Measurements from ENCODE around the gene GLYAT.

The GLYAT gene

DNA sequence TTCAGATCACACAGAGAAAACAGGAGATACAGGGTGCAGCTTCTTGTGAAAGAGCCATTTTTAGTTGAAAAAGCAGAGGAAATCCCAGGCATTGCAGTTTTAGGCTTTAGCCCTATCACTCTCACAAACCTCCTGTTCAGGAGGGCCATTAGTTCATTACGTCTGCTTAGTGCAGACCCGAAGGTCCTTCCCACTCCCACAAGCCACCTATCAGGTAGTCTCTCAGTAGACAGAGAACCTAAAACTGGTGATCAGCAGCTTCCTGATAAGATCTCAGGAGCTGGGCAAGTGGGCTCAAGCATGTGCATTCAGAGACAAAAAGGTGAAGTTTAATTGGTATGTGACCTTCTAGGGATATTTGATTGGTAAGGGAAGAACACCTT lies 4.3 kb downstream of the GLYAT start:
- ATAC-seq (ENCODE audit: low read depth) (no peak), DNase-seq (ENCODE audit: low spot score) (no peak)
- peaks cover 3% of the 10 kb centered on the region for H3K27me3 ChIP-seq (ENCODE audit: insufficient read depth, poor library complexity, severe bottlenecking)
- H3K9me3 ChIP-seq (ENCODE audit: severe bottlenecking), result no peaks in the 10 kb centered on the region
- H3K36me3 ChIP-seq (ENCODE audit: low read depth), result no peaks in the 10 kb centered on the region
- no peak overlapping the region for H3K27ac ChIP-seq (ENCODE audit: poor library complexity, severe bottlenecking)
- TF ChIP-seq, protein P1, sequence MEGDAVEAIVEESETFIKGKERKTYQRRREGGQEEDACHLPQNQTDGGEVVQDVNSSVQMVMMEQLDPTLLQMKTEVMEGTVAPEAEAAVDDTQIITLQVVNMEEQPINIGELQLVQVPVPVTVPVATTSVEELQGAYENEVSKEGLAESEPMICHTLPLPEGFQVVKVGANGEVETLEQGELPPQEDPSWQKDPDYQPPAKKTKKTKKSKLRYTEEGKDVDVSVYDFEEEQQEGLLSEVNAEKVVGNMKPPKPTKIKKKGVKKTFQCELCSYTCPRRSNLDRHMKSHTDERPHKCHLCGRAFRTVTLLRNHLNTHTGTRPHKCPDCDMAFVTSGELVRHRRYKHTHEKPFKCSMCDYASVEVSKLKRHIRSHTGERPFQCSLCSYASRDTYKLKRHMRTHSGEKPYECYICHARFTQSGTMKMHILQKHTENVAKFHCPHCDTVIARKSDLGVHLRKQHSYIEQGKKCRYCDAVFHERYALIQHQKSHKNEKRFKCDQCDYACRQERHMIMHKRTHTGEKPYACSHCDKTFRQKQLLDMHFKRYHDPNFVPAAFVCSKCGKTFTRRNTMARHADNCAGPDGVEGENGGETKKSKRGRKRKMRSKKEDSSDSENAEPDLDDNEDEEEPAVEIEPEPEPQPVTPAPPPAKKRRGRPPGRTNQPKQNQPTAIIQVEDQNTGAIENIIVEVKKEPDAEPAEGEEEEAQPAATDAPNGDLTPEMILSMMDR (IDR thresholded peaks at IDR 0.05; ENCODE audit: poor library complexity, severe bottlenecking), result no peak
- H3K4me3 ChIP-seq (ENCODE audit: severe bottlenecking), result no peak overlapping the region
- no peaks in the 10 kb centered on the region for H3K4me1 ChIP-seq (ENCODE audit: insufficient read depth, poor library complexity, severe bottlenecking)

DNA sequence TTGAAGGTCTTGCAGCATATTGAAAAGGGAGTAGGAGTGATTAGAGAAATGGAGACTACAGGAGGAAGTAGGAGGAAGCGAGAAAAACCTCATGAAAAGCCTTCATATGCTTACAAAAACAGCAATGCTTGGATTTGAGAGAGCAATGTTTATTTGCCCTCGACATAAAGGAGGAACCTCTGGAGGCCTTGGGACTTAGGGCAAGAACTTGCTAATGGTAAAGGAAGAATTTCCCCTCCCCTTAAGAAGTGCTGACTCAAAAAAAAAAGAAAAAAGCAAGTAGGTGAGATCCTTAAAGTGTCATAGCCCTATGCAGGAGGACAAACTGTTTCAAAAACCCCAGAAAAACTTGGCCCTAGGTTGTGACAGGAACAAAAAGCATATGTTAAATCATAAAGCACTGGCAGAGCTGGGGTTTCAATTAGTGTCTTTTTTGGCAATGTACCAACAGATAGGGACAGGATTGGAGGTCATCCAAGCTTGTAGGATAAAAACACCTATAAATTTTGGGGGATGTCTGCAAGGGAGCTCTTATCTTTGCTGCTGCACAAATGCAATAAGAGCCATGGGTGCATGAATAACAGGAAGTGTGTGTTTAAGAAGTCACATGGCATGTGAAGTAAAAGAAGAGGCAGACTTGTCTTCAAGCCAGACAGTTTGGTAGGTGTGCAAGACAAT lies 4.9 kb downstream of the GLYAT start:
- Histone ChIP-seq H3K4me3 (ENCODE audit: severe bottlenecking) (no peak overlapping the region), H3K36me3 (ENCODE audit: low read depth) (no peaks in the 10 kb centered on the region), H3K27me3 (ENCODE audit: insufficient read depth, poor library complexity, severe bottlenecking) (peaks cover 3% of the 10 kb centered on the region), H3K4me1 (ENCODE audit: insufficient read depth, poor library complexity, severe bottlenecking) (no peaks in the 10 kb centered on the region), H3K27ac (ENCODE audit: poor library complexity, severe bottlenecking) (no peak overlapping the region), H3K9me3 (ENCODE audit: severe bottlenecking) (no peaks in the 10 kb centered on the region)
- ATAC-seq (ENCODE audit: low read depth), result no peak
- no peak for DNase-seq (ENCODE audit: low spot score)
- TF ChIP-seq, protein P1 (IDR thresholded peaks at IDR 0.05; ENCODE audit: poor library complexity, severe bottlenecking), result no peak

DNA sequence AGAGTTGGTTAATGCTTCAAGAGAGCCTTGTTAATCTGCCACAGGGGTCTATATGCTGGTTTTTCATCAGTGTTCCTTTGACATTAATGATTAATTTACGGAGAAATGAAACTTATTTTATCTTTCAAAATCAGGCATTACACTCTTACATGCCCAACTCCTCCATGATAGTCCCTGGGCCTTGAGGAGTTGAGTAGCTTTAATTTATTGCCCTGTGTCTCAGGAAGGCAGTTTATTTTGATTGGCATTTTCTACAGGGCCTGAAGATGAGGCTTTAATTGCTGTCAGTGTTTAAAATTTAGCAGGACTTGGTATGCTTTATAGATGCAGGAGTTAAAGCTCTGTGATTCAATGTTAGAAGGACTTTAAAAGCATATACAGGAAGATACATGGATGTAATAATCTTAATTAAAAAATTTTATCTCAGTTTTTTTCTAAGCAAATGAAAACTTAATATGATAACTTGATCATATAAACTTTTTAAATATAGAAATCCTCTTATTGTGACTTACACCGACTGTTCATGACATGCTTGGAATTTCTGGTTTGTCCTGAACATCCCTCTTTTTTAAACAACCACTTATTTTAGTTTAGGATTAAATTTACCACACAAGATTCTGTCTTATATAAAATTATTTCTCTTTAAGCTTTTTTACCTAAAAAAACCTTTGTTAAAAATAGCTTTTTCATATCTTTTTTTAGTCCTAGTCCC lies 12.2 kb downstream of the GLYAT start:
- Histone ChIP-seq H3K27me3 (ENCODE audit: insufficient read depth, poor library complexity, severe bottlenecking) (no peaks in the 10 kb centered on the region), H3K27ac (ENCODE audit: poor library complexity, severe bottlenecking) (no peak overlapping the region), H3K9me3 (ENCODE audit: severe bottlenecking) (peaks cover 7% of the 10 kb centered on the region), H3K4me3 (ENCODE audit: severe bottlenecking) (no peak overlapping the region), H3K36me3 (ENCODE audit: low read depth) (no peaks in the 10 kb centered on the region), H3K4me1 (ENCODE audit: insufficient read depth, poor library complexity, severe bottlenecking) (no peaks in the 10 kb centered on the region)
- no peak for DNase-seq (ENCODE audit: low spot score)
- TF ChIP-seq, protein P1 (IDR thresholded peaks at IDR 0.05; ENCODE audit: poor library complexity, severe bottlenecking), result no peak
- no peak for ATAC-seq (ENCODE audit: low read depth)

DNA sequence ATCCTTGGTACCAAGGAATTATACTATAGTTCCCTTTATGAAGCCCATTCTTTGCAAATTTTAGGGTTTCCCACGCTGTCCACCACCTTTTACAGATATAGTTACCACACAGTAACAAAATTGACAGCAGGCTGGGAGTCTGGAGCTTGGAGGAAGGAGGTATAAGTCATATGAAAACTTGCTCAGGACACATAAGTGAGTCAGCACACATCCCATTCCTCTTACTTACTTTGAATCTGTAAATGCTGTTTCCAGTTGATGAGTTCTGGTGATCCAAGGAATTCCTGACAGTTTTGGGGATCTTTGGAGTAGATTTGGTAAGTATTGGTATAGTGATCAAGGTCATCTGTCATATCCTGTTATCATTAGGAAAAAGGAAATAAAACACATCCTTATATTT lies 19.2 kb downstream of the GLYAT start:
- DNase-seq (ENCODE audit: low spot score) (no peak), ATAC-seq (ENCODE audit: low read depth) (no peak)
- H3K36me3 ChIP-seq (ENCODE audit: low read depth), result no peaks in the 10 kb centered on the region
- H3K9me3 ChIP-seq (ENCODE audit: severe bottlenecking), result no peaks in the 10 kb centered on the region
- H3K27ac ChIP-seq (ENCODE audit: poor library complexity, severe bottlenecking), result no peak overlapping the region
- no peak overlapping the region for H3K4me3 ChIP-seq (ENCODE audit: severe bottlenecking)
- no peaks in the 10 kb centered on the region for H3K4me1 ChIP-seq (ENCODE audit: insufficient read depth, poor library complexity, severe bottlenecking)
- TF ChIP-seq, protein P1 (IDR thresholded peaks at IDR 0.05; ENCODE audit: poor library complexity, severe bottlenecking), result no peak
- no peaks in the 10 kb centered on the region for H3K27me3 ChIP-seq (ENCODE audit: insufficient read depth, poor library complexity, severe bottlenecking)

DNA sequence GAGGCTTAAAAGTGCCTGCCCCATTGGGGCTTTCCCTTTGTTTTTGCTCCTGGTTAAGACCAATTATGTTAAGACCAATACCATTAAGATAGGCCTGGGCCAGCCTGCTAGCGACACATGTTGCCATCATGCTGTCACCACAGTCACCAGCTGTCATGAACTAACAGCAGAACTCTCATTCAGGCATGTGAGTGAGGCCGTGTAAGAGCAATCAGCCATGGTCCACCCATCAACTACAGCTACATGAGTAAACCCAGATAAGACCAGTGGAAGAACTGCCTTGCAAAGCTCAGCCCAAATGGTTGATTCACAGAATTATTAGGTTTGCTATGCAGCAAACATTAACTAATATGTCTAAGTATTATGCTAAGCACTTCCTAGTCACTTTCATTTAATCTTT lies 19.9 kb downstream of the GLYAT start:
- no peak overlapping the region for H3K27ac ChIP-seq (ENCODE audit: poor library complexity, severe bottlenecking)
- ATAC-seq (ENCODE audit: low read depth) (no peak), DNase-seq (ENCODE audit: low spot score) (no peak)
- no peaks in the 10 kb centered on the region for H3K9me3 ChIP-seq (ENCODE audit: severe bottlenecking)
- no peak overlapping the region for H3K4me3 ChIP-seq (ENCODE audit: severe bottlenecking)
- no peaks in the 10 kb centered on the region for H3K4me1 ChIP-seq (ENCODE audit: insufficient read depth, poor library complexity, severe bottlenecking)
- H3K36me3 ChIP-seq (ENCODE audit: low read depth), result no peaks in the 10 kb centered on the region
- TF ChIP-seq, protein P1 (IDR thresholded peaks at IDR 0.05; ENCODE audit: poor library complexity, severe bottlenecking), result no peak
- no peaks in the 10 kb centered on the region for H3K27me3 ChIP-seq (ENCODE audit: insufficient read depth, poor library complexity, severe bottlenecking)

All from RWPE2 (cell line).